CD14-positive monocyte (primary cell): Measurements from ENCODE around the gene PRKN. TPM values are rescaled to one million over a fixed set of nuclear protein-coding genes. Genes with fewer than 3 reads are reported as not detected.

Experiments
- DNase-seq, 3 donors: peaks; one replicate each; pipeline ENCODE4 v3.0.0-alpha.2; 2011 to 2022
- H2AFZ ChIP-seq: 2 replicates; pipeline ENCODE4 v1.6.0; 2012; ENCODE audit warnings: mild to moderate bottlenecking, low read depth, low read length, inconsistent platforms; ENCODE audit not compliant: insufficient read depth, poor library complexity, severe bottlenecking
- H3K27ac ChIP-seq, 2 donors: 1 replicate in 1 of 2; 2 replicates in 1 of 2; pipeline ENCODE4 v1.5.1; 2012 to 2013; ENCODE audit warnings: low read length in 2 of 2, control low read depth in 1 of 2, inconsistent platforms in 1 of 2, low read depth in 1 of 2, mild to moderate bottlenecking in 1 of 2
- H3K27me3 ChIP-seq, 2 donors: one replicate each; pipeline versions ENCODE4 v1.6.0 to v1.6.1; 2011 to 2013; ENCODE audit warnings: low read length in 2 of 2; ENCODE audit not compliant: control insufficient read depth in 2 of 2, insufficient read depth in 2 of 2
- H3K36me3 ChIP-seq, 2 donors: replicated peaks in 1 of 2; 1 replicate in 1 of 2; 2 replicates in 1 of 2; pipeline versions ENCODE4 v1.5.1 to v1.6.1; 2012 to 2013; ENCODE audit warnings: low read length in 2 of 2, control low read depth in 1 of 2, inconsistent platforms in 1 of 2, mild to moderate bottlenecking in 1 of 2; ENCODE audit not compliant: insufficient read depth in 2 of 2, control insufficient read depth in 1 of 2
- H3K4me1 ChIP-seq, 2 donors: 1 replicate in 1 of 2; 2 replicates in 1 of 2; pipeline versions ENCODE4 v1.5.1 to v1.6.1; 2012 to 2013; ENCODE audit warnings: low read length in 2 of 2, control low read depth in 1 of 2, inconsistent platforms in 1 of 2, mild to moderate bottlenecking in 1 of 2, moderate library complexity in 1 of 2; ENCODE audit not compliant: insufficient read depth in 2 of 2, control insufficient read depth in 1 of 2
- H3K4me2 ChIP-seq: replicated peaks from 2 replicates; pipeline ENCODE3; 2012; ENCODE audit warnings: low read length, moderate library complexity, mild to moderate bottlenecking; ENCODE audit not compliant: poor library complexity, severe bottlenecking; ENCODE audit errors: extremely low read depth
- H3K4me3 ChIP-seq, 3 experiments: fragments of 200-600 bp in 1 of 3; sonication (generic) in 1 of 3; replicated peaks in 1 of 3; 1 replicate in 2 of 3; 2 replicates in 1 of 3; pipeline ENCODE4 v1.5.1; 2011 to 2013; ENCODE audit warnings: low read length in 3 of 3, mild to moderate bottlenecking in 3 of 3, control low read depth in 2 of 3, low read depth in 2 of 3, inconsistent platforms in 1 of 3, moderate library complexity in 1 of 3
- H3K79me2 ChIP-seq: 2 replicates; pipeline ENCODE4 v1.6.0; 2012; ENCODE audit warnings: mild to moderate bottlenecking, control low read depth, inconsistent platforms, low read length, moderate library complexity; ENCODE audit not compliant: insufficient read depth
- H3K9ac ChIP-seq: 2 replicates; pipeline ENCODE4 v1.6.0; 2017; ENCODE audit warnings: low read length, mild to moderate bottlenecking; ENCODE audit not compliant: insufficient read depth, poor library complexity, severe bottlenecking
- H3K9me3 ChIP-seq, 2 donors: replicated peaks in 1 of 2; 1 replicate in 1 of 2; 2 replicates in 1 of 2; pipeline versions ENCODE4 v1.5.1 to v1.6.1; 2012 to 2013; ENCODE audit warnings: low read length in 2 of 2, control low read depth in 1 of 2; ENCODE audit not compliant: control insufficient read depth in 1 of 2, insufficient read depth in 1 of 2
- H4K20me1 ChIP-seq: 2 replicates; pipeline ENCODE4 v1.6.0; 2012; ENCODE audit warnings: mild to moderate bottlenecking, low read length, control low read depth, moderate library complexity; ENCODE audit not compliant: insufficient read depth
- H3K27ac Mint-ChIP-seq, 7 donors: one replicate each; pipeline ENCODE4 v1.8.0; 2020; ENCODE audit warnings: mild to moderate bottlenecking in 7 of 7, mixed read lengths in 7 of 7, moderate library complexity in 6 of 7, inconsistent platforms in 2 of 7
- H3K27me3 Mint-ChIP-seq, 3 donors: one replicate each; pipeline ENCODE4 v1.8.0; 2021 to 2022; ENCODE audit warnings: low read depth in 3 of 3, mild to moderate bottlenecking in 3 of 3, mixed read lengths in 3 of 3, moderate library complexity in 3 of 3, inconsistent platforms in 1 of 3
- H3K36me3 Mint-ChIP-seq, 2 donors: one replicate each; pipeline ENCODE4 v1.8.0; 2020; ENCODE audit warnings: mixed read lengths in 2 of 2, inconsistent platforms in 1 of 2, mild to moderate bottlenecking in 1 of 2
- H3K4me1 Mint-ChIP-seq: one replicate; pipeline ENCODE4 v1.8.0; 2020; ENCODE audit warnings: mild to moderate bottlenecking, mixed read lengths
- H3K4me3 Mint-ChIP-seq, 2 donors: one replicate each; pipeline ENCODE4 v1.8.0; 2020; ENCODE audit warnings: mild to moderate bottlenecking in 2 of 2, mixed read lengths in 2 of 2, moderate library complexity in 1 of 2
- H3K9me3 Mint-ChIP-seq, 7 donors: one replicate each; pipeline ENCODE4 v1.8.0; 2020 to 2022; ENCODE audit warnings: mixed read lengths in 7 of 7, mild to moderate bottlenecking in 6 of 7, moderate library complexity in 6 of 7, inconsistent platforms in 2 of 7
- WGBS: methylation state at CpG from one replicate; pipeline ENCODE4 v1.1.5; 2013; ENCODE audit warnings: missing lambda C conversion rate; ENCODE audit not compliant: insufficient coverage; 5-methylcytosine and 5-hydroxymethylcytosine counted together
- intact Hi-C, 2 donors: fragments of 100-400 bp; cut with micrococcal nuclease; formaldehyde crosslinking; loops; one replicate each; pipeline versions ENCODE4 v1.15.0 to v1.15.1; 2023
- polyA plus RNA-seq, 3 donors: library from polyadenylated mRNA; depleted of rRNA in 1 of 3; unstranded in 2 of 3; stranded (reverse) in 1 of 3; fragments of 300-500 nt in 2 of 3; fragments of >200 nt in 1 of 3; fragmentation: Illumina TruSeq in 2 of 3; gene quantifications; 1 replicate in 2 of 3; 2 replicates in 1 of 3; pipeline ENCODE4 v1.2.3, GENCODE V29; 2012 to 2021
- TF ChIP-seq, protein P1 (sequence below): fragments of 200-600 bp; IDR thresholded peaks from one replicate; pipeline ENCODE4 v1.8.0; 2022; ENCODE audit warnings: antibody characterized with exemption, mild to moderate bottlenecking

Gene PRKN
- polyA plus RNA-seq, 3 donors, result 0.19 to 0.21 TPM; not detected in 1

DNA sequence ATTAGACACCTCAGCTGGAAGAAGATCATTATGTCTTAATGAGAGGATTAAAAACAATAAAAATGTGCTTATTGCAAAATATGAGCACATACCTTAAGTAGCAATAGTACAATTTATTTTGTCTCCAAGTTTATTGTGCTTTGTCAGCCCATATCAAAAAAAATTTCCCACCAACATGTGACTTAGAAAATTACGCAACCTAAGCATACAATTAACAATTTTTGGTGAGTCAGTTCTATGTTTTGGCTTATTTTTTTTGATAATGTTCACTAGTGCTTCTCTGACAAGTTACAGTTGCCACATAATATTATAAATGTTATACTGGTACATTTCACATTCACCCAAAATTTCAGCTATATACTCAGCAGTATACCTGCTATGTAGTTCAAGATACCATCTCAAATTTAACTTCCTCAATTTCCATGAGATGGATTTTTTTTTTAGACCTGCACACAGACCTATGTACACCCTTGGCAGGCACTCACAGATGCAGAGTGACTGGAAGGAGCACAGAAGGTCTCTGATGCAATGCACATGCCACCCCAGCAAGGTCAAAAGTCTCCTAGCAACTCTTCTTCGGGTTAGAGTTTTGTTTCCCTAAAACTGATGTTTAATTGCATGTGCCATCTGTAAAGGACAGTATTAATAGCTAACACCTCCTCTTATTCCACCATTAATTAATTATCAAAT, 112.4 kb downstream of the PRKN start:
- no peak overlapping the region for H3K9ac ChIP-seq
- peak overlapping the region in 1 of 7 donors; percentile 15 for H3K27ac Mint-ChIP-seq
- no CpG with 5 or more reads among the region's 2 CpGs for WGBS
- no peaks in the 10 kb centered on the region for H3K4me1 ChIP-seq
- H3K9me3 Mint-ChIP-seq, result no peaks in the 10 kb centered on the region
- no peaks in the 10 kb centered on the region for H3K9me3 ChIP-seq
- no peaks in the 10 kb centered on the region for H4K20me1 ChIP-seq
- H3K27ac ChIP-seq, result no peak overlapping the region
- H3K36me3 Mint-ChIP-seq, result no peaks in the 10 kb centered on the region
- no peaks in the 10 kb centered on the region for H3K27me3 ChIP-seq
- H3K36me3 ChIP-seq, result no peaks in the 10 kb centered on the region
- no peak overlapping the region for H3K4me3 Mint-ChIP-seq
- H3K27me3 Mint-ChIP-seq, result peaks cover 0 to 2% (median 0%) of the 10 kb centered on the region in 3 donors
- H3K4me1 Mint-ChIP-seq, result no peaks in the 10 kb centered on the region
- H3K4me2 ChIP-seq, result no peak overlapping the region
- H2AFZ ChIP-seq, result no peak overlapping the region
- TF ChIP-seq, protein P1, sequence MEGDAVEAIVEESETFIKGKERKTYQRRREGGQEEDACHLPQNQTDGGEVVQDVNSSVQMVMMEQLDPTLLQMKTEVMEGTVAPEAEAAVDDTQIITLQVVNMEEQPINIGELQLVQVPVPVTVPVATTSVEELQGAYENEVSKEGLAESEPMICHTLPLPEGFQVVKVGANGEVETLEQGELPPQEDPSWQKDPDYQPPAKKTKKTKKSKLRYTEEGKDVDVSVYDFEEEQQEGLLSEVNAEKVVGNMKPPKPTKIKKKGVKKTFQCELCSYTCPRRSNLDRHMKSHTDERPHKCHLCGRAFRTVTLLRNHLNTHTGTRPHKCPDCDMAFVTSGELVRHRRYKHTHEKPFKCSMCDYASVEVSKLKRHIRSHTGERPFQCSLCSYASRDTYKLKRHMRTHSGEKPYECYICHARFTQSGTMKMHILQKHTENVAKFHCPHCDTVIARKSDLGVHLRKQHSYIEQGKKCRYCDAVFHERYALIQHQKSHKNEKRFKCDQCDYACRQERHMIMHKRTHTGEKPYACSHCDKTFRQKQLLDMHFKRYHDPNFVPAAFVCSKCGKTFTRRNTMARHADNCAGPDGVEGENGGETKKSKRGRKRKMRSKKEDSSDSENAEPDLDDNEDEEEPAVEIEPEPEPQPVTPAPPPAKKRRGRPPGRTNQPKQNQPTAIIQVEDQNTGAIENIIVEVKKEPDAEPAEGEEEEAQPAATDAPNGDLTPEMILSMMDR, result no peak
- DNase-seq, result peak in 1 of 3 donors; percentile 17
- intact Hi-C loops, result no loop called here
- no peak overlapping the region for H3K4me3 ChIP-seq
- H3K79me2 ChIP-seq, result no peaks in the 10 kb centered on the region

DNA sequence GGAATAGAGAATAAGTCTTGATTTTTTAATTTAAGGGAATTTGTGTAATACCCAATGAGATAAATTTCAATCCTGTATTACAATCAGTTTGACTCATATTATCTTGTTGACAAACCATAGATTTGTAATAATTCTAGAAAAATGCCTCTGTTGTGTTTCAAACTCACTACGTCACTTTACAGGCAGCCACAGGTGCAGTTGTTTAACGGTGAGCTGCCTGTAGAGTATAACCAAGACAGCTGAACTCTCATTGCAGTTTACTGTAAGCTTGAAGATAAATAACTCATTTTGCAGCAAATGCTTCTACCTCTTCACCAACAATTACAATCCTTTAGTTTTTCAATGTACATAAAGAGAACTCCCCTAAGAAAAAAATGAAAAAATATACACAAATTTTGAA, 114.3 kb downstream of the PRKN start:
- H3K4me3 ChIP-seq, result no peak overlapping the region
- H3K27ac Mint-ChIP-seq, result no peak overlapping the region
- intact Hi-C loops, result no loop called here
- H3K27me3 Mint-ChIP-seq, result peaks cover 0 to 2% (median 0%) of the 10 kb centered on the region in 3 donors
- no peak for DNase-seq
- no peaks in the 10 kb centered on the region for H3K4me1 ChIP-seq
- TF ChIP-seq, protein P1, result no peak
- no peak overlapping the region for H3K27ac ChIP-seq
- H3K4me3 Mint-ChIP-seq, result no peak overlapping the region
- no peak overlapping the region for H2AFZ ChIP-seq
- no peaks in the 10 kb centered on the region for H3K9me3 Mint-ChIP-seq
- WGBS, result 88% methylated on average over 2 of the region's 2 CpGs
- H3K36me3 Mint-ChIP-seq, result no peaks in the 10 kb centered on the region
- no peak overlapping the region for H3K9ac ChIP-seq
- no peaks in the 10 kb centered on the region for H3K79me2 ChIP-seq
- H3K4me1 Mint-ChIP-seq, result no peaks in the 10 kb centered on the region
- H4K20me1 ChIP-seq, result no peaks in the 10 kb centered on the region
- no peaks in the 10 kb centered on the region for H3K36me3 ChIP-seq
- no peaks in the 10 kb centered on the region for H3K27me3 ChIP-seq
- H3K4me2 ChIP-seq, result no peak overlapping the region
- no peaks in the 10 kb centered on the region for H3K9me3 ChIP-seq
